ENCODE results near the gene MORN4. TPM values are rescaled to one million over a fixed set of nuclear protein-coding genes. Genes with fewer than 3 reads are reported as not detected.

Gene MORN4
- total RNA-seq, 1 donor: 10.1 TPM

DNA sequence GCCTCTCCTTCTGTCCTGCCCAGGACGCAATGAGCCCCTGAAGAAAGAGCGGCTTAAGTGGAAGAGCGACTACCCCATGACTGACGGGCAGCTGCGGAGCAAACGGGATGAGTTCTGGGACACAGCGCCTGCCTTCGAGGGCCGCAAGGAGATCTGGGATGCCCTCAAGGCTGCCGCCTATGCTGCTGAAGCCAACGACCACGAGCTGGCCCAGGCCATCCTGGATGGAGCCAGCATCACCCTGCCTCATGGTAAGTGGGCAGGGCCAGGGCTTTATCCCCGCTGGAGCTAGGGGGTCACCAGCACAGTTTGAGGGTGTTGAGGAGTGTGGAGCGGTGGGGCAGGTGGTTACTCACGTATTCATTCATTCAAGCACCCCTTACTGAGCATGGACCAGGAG lies 65.4 kb downstream of the MORN4 start:
- TF ChIP-seq, protein P1, sequence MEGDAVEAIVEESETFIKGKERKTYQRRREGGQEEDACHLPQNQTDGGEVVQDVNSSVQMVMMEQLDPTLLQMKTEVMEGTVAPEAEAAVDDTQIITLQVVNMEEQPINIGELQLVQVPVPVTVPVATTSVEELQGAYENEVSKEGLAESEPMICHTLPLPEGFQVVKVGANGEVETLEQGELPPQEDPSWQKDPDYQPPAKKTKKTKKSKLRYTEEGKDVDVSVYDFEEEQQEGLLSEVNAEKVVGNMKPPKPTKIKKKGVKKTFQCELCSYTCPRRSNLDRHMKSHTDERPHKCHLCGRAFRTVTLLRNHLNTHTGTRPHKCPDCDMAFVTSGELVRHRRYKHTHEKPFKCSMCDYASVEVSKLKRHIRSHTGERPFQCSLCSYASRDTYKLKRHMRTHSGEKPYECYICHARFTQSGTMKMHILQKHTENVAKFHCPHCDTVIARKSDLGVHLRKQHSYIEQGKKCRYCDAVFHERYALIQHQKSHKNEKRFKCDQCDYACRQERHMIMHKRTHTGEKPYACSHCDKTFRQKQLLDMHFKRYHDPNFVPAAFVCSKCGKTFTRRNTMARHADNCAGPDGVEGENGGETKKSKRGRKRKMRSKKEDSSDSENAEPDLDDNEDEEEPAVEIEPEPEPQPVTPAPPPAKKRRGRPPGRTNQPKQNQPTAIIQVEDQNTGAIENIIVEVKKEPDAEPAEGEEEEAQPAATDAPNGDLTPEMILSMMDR (IDR thresholded peaks at IDR 0.05; ENCODE audit: insufficient read depth, low read length): no peak
- no peak for DNase-seq (ENCODE audit: low read depth)
- H3K4me3 ChIP-seq (ENCODE audit: low read depth, low read length): no peak overlapping the region

DNA sequence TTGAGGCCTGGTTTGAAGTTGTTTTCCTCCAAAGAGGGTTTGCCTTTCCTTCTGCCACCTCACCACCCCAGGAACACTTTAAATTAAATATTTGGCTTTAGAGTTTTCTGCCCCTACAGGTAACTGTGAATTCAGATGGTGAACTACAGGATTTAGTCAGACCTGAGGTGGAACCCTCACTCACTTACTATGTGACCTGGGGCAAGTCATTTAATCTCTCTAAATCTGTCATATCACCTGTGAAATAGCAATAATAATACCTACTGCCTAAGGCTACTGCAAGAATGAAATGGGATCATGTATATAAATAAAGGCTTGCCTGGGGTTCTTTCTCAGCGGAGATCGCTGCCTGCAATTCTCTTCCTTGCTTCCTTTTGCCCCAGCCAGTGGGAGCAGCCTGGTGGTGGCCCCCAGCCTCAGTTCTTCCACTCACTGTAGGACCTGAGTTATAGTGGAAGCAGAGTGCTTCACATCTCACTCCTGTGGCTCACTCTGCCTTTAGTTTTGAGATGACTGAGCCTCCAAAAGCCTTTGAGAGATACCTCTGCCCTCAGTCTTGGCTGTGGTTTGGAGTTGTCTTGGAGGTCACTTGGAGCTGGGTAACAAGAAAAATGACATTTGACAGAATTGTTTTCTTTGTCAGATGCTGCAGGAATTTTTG lies 66.8 kb downstream of the MORN4 start:
- TF ChIP-seq, protein P1 (IDR thresholded peaks at IDR 0.05; ENCODE audit: insufficient read depth, low read length): no peak
- no peak for DNase-seq (ENCODE audit: low read depth)
- H3K4me3 ChIP-seq (ENCODE audit: low read depth, low read length): no peak overlapping the region

DNA sequence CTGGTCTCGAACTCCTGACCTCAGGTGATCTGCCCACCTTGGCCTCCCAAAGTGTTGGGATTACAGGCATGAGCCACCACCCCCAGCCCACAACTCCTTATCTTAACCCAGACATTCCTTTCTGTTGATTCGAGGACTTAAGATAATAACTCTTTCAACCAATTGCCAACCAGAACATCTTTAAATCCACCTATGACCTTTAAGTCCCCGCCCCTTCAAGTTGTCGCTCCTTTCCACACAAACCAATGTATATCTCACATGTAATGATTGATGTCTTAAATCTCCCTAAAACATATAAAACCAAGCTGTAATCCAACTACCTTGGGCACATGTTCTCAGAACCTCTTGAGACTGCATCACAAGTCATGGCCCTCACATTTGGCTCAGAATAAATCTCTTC lies 68.5 kb downstream of the MORN4 start:
- no peak overlapping the region for H3K4me3 ChIP-seq (ENCODE audit: low read depth, low read length)
- TF ChIP-seq, protein P1 (IDR thresholded peaks at IDR 0.05; ENCODE audit: insufficient read depth, low read length): no peak
- DNase-seq (ENCODE audit: low read depth): no peak

Other genes with a start within 250 kb of the MORN4 start
- gene RRP12, start 232.2 kb downstream of the MORN4 start, total RNA-seq (ENCODE audit: low replicate concordance): 13.0 and 15.9 TPM in 2 replicates
- gene PGAM1, start 207.3 kb downstream of the MORN4 start, total RNA-seq (ENCODE audit: low replicate concordance): 107 and 362 TPM in 2 replicates
- 29.8 and 50.3 TPM in 2 replicates for gene EXOSC1, start 187.5 kb downstream of the MORN4 start, total RNA-seq (ENCODE audit: low replicate concordance)
- gene ZDHHC16, start 187.3 kb downstream of the MORN4 start, total RNA-seq (ENCODE audit: low replicate concordance): 24.9 and 45.5 TPM in 2 replicates
- gene MMS19, start 135.1 kb downstream of the MORN4 start, total RNA-seq (ENCODE audit: low replicate concordance): 50.9 and 81.1 TPM in 2 replicates
- 22.1 and 35.2 TPM in 2 replicates for gene UBTD1, start 134.6 kb downstream of the MORN4 start, total RNA-seq (ENCODE audit: low replicate concordance)
- gene ANKRD2, start 60.7 kb downstream of the MORN4 start, total RNA-seq (ENCODE audit: low replicate concordance): 0.27 and 0.57 TPM in 2 replicates
- gene HOGA1, start 49.1 kb downstream of the MORN4 start, total RNA-seq (ENCODE audit: low replicate concordance): 0.08 and 0.72 TPM in 2 replicates
- not detected in 2 replicates for gene C10orf62, start 43.8 kb downstream of the MORN4 start, total RNA-seq (ENCODE audit: low replicate concordance)
- 10.1 and 22.3 TPM in 2 replicates for gene PI4K2A, start 7.2 kb upstream of the MORN4 start, total RNA-seq (ENCODE audit: low replicate concordance)
- gene AVPI1, start 53.7 kb upstream of the MORN4 start, total RNA-seq (ENCODE audit: low replicate concordance): 20.2 TPM in 2 replicates
- 34.9 and 64.3 TPM in 2 replicates for gene MARVELD1, start 80.2 kb upstream of the MORN4 start, total RNA-seq (ENCODE audit: low replicate concordance)
- gene ZFYVE27, start 103.6 kb upstream of the MORN4 start, total RNA-seq (ENCODE audit: low replicate concordance): 14.1 and 20.4 TPM in 2 replicates
- not detected in 2 replicates for gene SFRP5, start 138.5 kb upstream of the MORN4 start, total RNA-seq (ENCODE audit: low replicate concordance)
- not detected in 2 replicates for gene GOLGA7B, start 216.3 kb upstream of the MORN4 start, total RNA-seq (ENCODE audit: low replicate concordance)